WERI-Rb-1 (cell line): Measurements from ENCODE around the gene FBXO7.

Source experiments
- DNase-seq: peaks from one replicate; pipeline ENCODE4 v3.0.0-alpha.2; 2020
- H3K27ac ChIP-seq: fragments of 250-450 bp; sonication (Bioruptor Pico); 2 replicates; pipeline ENCODE4 v1.5.1; 2020; ENCODE audit warnings: mild to moderate bottlenecking, moderate library complexity
- H3K27me3 ChIP-seq: fragments of 250-450 bp; sonication (Bioruptor Pico); 2 replicates; pipeline ENCODE4 v1.5.1; 2021; ENCODE audit warnings: mild to moderate bottlenecking, low read depth, moderate library complexity; ENCODE audit not compliant: insufficient read depth, severe bottlenecking
- H3K36me3 ChIP-seq: fragments of 250-450 bp; sonication (Bioruptor Pico); 2 replicates; pipeline ENCODE4 v1.5.1; 2020; ENCODE audit warnings: mild to moderate bottlenecking, moderate library complexity
- H3K4me3 ChIP-seq: 2 replicates; pipeline ENCODE4 v1.5.1; 2011; ENCODE audit warnings: low read depth, mild to moderate bottlenecking, control low read depth, low read length
- H3K9me3 ChIP-seq: fragments of 250-450 bp; sonication (Bioruptor Pico); 2 replicates; pipeline ENCODE4 v1.5.1; 2021; ENCODE audit warnings: mild to moderate bottlenecking, moderate library complexity; ENCODE audit not compliant: severe bottlenecking
- CTCF ChIP-seq: IDR thresholded peaks from 2 replicates; pipeline ENCODE4 v1.5.1; 2011; ENCODE audit warnings: low read depth, mild to moderate bottlenecking, control low read depth, inconsistent platforms, low read length

FBXO7 gene

GRCh38 chr22:32493551-32493950, 18.9 kb downstream of the FBXO7 start:
- H3K36me3 ChIP-seq = peaks cover 62% of the 10 kb centered on the region
- H3K4me3 ChIP-seq = no peak overlapping the region
- no peak overlapping the region for H3K27ac ChIP-seq
- H3K27me3 ChIP-seq = no peaks in the 10 kb centered on the region
- no peaks in the 10 kb centered on the region for H3K9me3 ChIP-seq
- TF ChIP-seq CTCF = no peak
- DNase-seq = no peak

GRCh38 chr22:32494971-32495370, 20.4 kb downstream of the FBXO7 start:
- DNase-seq = no peak
- no peaks in the 10 kb centered on the region for H3K9me3 ChIP-seq
- no peaks in the 10 kb centered on the region for H3K27me3 ChIP-seq
- no peak overlapping the region for H3K27ac ChIP-seq
- TF ChIP-seq CTCF = no peak
- H3K4me3 ChIP-seq = no peak overlapping the region
- peaks cover 59% of the 10 kb centered on the region for H3K36me3 ChIP-seq

- Histone ChIP-seq H3K9me3 (no peaks in the 10 kb centered on the region), H3K36me3 (peaks cover 34% of the 10 kb centered on the region), H3K27ac (no peak overlapping the region), H3K4me3 (no peak overlapping the region), H3K27me3 (no peaks in the 10 kb centered on the region)
- no peak for TF ChIP-seq CTCF
- no peak for DNase-seq
These were observed 25.1 kb downstream of the FBXO7 start for GRCh38 chr22:32499666-32500065.

- DNase-seq = no peak
- Histone ChIP-seq H3K4me3 (no peak overlapping the region), H3K36me3 (peaks cover 15% of the 10 kb centered on the region), H3K9me3 (no peaks in the 10 kb centered on the region), H3K27me3 (no peaks in the 10 kb centered on the region), H3K27ac (no peak overlapping the region)
- no peak for TF ChIP-seq CTCF
These were observed 27.5 kb downstream of the FBXO7 start for GRCh38 chr22:32501836-32502752.

- no peak for DNase-seq
These were observed 34.4 kb downstream of the FBXO7 start for GRCh38 chr22:32509045-32509444.

More at GRCh38 chr22:32509045-32509444, 34.4 kb downstream of the FBXO7 start:
- no peaks in the 10 kb centered on the region for H3K36me3 ChIP-seq
- H3K4me3 ChIP-seq = no peak overlapping the region
- no peak overlapping the region for H3K27ac ChIP-seq
- no peaks in the 10 kb centered on the region for H3K27me3 ChIP-seq
- no peak for TF ChIP-seq CTCF
- H3K9me3 ChIP-seq = no peaks in the 10 kb centered on the region
